CD1c-positive myeloid dendritic cell (primary cell): ENCODE measurements around the gene AP3B1.

ENCODE experiments used
- DNase-seq: peaks from one replicate; pipeline ENCODE4 v3.0.0-alpha.2; 2016; ENCODE audit errors: extremely low spot score

Gene AP3B1

GRCh38 chr5:78003450-78003849 is 291.0 kb downstream of the AP3B1 start:
- peak; percentile 28 for DNase-seq

- no peak for DNase-seq
These were observed 291.8 kb downstream of the AP3B1 start for GRCh38 chr5:78002690-78003089.

DNA sequence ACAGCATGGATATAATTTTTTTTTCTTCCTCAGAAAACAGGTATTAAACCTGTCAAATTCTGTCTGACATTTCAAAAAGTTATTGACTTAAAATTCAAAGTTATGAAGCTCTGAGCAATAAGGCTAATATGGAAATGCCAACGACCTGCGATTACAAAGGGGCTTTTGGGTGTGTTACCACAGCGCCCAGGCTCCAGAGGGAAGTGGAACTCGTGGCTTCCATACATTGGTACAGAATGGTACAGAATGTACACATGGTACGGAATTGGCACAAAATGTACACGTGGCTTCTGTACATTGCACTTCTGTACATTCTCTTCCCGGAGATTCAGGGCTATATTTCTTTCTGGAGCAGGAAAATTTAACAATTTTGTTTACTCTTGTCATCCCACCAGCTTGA is 293.3 kb downstream of the AP3B1 start:
- DNase-seq = no peak

GRCh38 chr5:78000191-78000590 is 294.3 kb downstream of the AP3B1 start:
- DNase-seq = no peak

DNA sequence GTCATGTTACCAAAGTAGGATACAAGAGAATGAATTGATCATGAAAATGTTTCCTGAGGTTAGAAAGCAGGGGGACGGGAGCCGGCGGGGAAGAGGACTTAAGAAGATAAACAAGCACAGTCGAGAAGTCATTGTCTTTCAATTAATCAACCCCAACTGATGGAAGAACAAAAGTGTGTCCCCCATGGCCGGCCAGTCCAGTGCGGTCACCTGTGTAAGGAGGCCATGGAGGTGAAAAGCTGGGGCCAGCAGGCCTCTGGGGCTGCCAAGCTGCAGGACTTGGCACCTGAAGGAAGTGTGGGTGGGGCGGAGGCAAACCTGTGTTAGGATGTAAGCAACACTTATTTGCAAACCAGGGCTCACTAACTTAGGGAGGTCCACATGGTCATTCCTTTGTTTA is 295.1 kb downstream of the AP3B1 start:
- DNase-seq = no peak

GRCh38 chr5:77996943-77997342 is 297.6 kb downstream of the AP3B1 start:
- DNase-seq = no peak

GRCh38 chr5:77995793-77996409 is 298.6 kb downstream of the AP3B1 start:
- no peak for DNase-seq

DNA sequence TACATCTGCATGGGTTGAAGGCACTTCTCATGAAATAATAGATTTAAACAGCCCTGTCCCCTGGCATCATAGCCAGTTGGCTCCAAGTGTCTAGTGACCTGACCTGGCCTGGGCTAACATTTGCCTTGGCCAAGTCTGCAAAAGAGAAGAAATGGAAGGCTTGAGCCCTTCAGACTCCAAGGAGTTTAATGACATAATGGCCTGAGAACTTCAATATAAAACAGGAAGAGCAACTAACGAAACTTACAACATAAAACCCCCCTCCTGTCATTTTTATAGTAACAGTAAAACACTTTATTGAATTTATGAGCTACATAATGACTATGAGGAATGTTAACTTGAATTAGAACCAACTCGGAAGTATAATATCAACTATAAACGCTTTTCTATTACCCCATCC is 299.6 kb downstream of the AP3B1 start:
- DNase-seq = no peak

DNA sequence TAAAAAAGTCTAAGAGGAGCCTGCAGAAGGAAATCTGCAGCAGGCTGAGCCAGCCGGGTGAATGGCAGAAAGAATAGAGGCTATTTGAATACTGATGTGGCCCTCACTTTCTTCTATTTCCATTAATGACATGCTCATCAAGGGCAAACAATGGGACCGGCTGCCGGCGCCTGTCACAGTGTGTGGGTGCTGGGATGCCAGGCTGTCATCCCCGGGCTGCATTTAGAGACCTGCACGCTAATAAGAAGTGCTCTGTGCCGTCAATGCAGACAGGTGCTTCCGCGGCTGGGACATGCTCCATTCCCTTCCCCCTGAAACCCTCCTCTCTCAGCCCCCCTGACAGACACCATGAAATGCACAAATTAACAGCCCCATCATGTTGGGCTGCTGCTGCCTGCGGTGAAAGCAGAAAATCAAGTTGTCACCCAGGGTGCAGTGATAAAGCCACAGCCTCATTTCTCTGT is 300.6 kb downstream of the AP3B1 start:
- DNase-seq = no peak

DNA sequence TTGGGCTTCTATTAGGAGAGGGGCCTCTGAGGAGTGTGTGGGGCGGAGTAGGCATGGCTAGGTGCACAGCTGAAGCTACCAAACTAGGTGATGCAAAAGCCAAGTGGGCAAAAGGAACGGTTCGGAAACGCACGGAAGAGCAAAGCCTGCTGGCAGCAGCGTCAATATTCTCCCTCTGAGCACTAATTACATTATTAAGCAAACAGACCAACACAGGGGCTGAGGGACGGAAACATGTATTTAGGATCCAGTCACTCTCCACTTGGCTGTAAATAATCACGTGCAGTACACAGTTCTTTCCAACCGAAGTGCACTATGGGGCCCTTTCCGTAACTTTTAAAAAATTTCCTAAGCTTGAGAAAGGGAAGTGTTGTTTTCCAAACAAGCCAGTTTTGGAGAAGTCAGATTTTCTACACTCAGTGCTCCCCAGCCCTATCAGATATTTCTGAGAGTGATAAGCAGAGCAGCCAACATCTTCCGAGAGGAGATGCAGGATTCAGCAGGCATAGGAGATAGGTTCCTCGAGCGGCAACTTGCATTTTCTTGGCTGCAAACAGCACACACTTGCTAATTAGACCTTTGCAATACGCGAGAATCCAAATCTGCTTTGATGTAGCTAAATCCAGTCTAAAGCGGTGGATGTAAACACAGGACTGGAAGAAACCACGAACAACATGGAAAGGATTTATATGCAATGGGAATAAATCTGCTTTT is 301.2 kb downstream of the AP3B1 start:
- DNase-seq = no peak

GRCh38 chr5:77991084-77991483 is 303.4 kb downstream of the AP3B1 start:
- DNase-seq = no peak

DNA sequence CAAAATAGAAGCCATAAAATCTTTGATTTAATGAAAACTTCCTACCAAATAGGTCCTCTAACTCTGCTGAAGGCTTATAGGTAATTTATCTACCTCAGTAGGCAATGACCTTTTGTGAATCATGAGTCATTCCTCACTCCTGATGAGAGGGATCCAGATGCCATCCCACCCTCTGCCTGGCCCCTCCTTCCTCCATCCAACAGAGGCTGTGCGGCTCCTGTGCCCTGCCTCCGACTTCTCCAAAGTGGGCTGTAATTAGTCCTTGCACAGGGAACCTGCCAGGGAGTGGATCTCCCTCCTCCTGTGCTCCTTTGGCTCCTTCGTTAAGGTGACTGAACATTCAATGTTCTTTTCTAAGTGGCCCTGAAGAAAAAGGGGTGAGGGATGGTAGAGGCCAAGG is 304.5 kb downstream of the AP3B1 start:
- DNase-seq = no peak

DNA sequence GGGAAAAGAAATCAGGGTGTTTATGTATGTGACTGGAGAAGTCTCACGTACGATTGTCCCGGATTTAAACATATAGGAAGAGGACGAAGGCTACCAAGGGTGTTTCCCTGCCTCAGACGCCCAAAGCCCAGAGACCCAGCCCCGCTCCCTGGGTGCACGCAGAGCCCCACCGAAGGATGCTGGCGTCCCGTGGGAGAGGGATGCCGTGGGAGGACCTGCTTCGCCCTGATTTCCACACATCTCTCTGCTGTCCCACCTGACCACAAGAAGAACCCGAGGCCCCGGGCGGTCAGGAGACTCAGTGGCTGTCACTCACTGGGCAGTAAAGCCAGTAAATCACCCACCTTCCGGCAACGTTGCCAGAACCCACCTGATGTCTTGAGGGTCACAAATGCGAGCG is 306.5 kb downstream of the AP3B1 start:
- DNase-seq = no peak

- DNase-seq = no peak
These were observed 307.2 kb downstream of the AP3B1 start for GRCh38 chr5:77987331-77987730.

- no peak for DNase-seq
These were observed 308.2 kb downstream of the AP3B1 start for GRCh38 chr5:77986261-77986660.

GRCh38 chr5:77985247-77985646 is 309.3 kb downstream of the AP3B1 start:
- DNase-seq = no peak

- no peak for DNase-seq
These were observed 309.9 kb downstream of the AP3B1 start for GRCh38 chr5:77984587-77984986.

DNA sequence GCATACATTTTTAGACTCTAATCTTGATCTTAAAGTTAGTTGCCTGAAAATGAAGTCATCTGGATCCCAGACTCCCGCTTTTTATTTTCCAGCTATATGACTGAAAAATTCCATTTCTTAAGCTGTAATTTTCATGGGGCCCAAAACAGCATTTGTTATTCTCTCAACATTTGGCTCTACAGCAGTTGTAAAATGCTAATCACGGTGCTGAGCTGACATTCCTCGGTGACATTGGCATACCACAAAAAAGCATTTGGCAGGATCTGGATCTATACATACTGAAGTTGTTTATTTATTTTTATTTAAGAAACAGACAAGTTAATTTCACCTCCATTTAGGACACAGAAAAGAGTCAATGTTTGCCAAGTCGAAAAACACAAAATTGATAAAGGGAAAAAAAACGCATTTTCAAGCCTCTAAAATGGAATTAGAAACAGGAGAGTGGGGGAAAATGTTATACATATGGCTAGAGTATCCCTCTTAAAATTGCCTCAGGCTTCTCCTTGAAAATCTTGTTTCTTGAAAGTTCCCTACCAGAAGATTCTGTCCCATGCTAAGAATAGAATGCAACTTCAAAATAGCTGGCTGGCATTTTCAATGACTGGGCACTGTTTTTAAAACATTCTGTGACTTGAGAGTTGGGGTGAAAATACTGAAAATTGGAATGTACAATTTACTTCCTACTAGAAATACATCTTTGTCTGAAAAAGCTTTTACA is 310.9 kb downstream of the AP3B1 start:
- no peak for DNase-seq

GRCh38 chr5:77981820-77982219 is 312.7 kb downstream of the AP3B1 start:
- DNase-seq = no peak

GRCh38 chr5:77974576-77974975 is 319.9 kb downstream of the AP3B1 start:
- no peak for DNase-seq

DNA sequence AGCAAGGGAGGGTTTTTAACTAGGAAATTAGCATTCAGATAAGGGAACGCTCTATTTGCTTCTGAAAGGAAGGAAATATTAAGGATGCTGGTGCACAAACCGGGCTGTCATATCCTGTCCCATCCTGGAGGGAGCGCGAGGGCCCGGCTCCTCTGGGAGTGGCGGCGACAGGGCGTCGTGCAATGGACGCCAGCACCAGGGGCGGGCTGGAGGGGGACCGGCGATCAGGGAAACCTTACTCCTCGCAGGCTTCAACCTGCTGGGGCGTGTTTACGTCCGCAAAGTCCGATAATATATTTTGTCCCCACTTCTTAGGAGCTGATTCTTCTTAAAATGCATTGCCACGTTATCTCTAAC is 321.3 kb downstream of the AP3B1 start:
- no peak for DNase-seq

GRCh38 chr5:77972469-77973252 is 321.8 kb downstream of the AP3B1 start:
- peak; percentile 37 for DNase-seq
